GM19463 (cell line): Measurements from ENCODE around the gene C2.

ENCODE experiments used
- ATAC-seq: cut with Tn5 transposase; IDR thresholded peaks from one replicate; pipeline ENCODE4 v1.9.1; 2021; ENCODE audit warnings: mild to moderate bottlenecking, moderate library complexity; ENCODE audit not compliant: unreplicated experiment

Gene C2

GRCh38 chr6:31952890-31953289 lies 25.4 kb downstream of the C2 start:
- ATAC-seq = no peak

GRCh38 chr6:31954511-31954910 lies 27.0 kb downstream of the C2 start:
- no peak for ATAC-seq

GRCh38 chr6:31956796-31957195 lies 29.3 kb downstream of the C2 start:
- ATAC-seq = no peak

GRCh38 chr6:31958412-31958740 lies 30.9 kb downstream of the C2 start:
- no peak for ATAC-seq

GRCh38 chr6:31958741-31959739 lies 31.5 kb downstream of the C2 start, which contains the start of the genes NELFE and SKIC2:
TSS of gene NELFE (minus strand) at chr6:31958971. CDS start at chr6:31958446, 525 bp downstream.
TSS of gene SKIC2 (plus strand) at chr6:31959175. CDS start at chr6:31959193, 18 bp downstream.
- ATAC-seq = peak; percentile 99

GRCh38 chr6:31961616-31962015 lies 34.1 kb downstream of the C2 start:
- ATAC-seq = no peak

GRCh38 chr6:31963921-31964320 lies 36.4 kb downstream of the C2 start:
- no peak for ATAC-seq

GRCh38 chr6:31965700-31966099 lies 38.2 kb downstream of the C2 start:
- no peak for ATAC-seq

GRCh38 chr6:31966506-31966905 lies 39.0 kb downstream of the C2 start:
- no peak for ATAC-seq

GRCh38 chr6:31966997-31967925 lies 39.7 kb downstream of the C2 start:
- no peak for ATAC-seq

GRCh38 chr6:31967926-31968320 lies 40.4 kb downstream of the C2 start:
- no peak for ATAC-seq

- ATAC-seq = no peak
Observed at GRCh38 chr6:31968326-31968725, 40.8 kb downstream of the C2 start.

- no peak for ATAC-seq
Observed at GRCh38 chr6:31968791-31969711, 41.5 kb downstream of the C2 start.

- no peak for ATAC-seq
Observed at GRCh38 chr6:31969712-31970603, 42.4 kb downstream of the C2 start.

- no peak for ATAC-seq
Observed at GRCh38 chr6:31970604-31971271, 43.2 kb downstream of the C2 start.

- no peak for ATAC-seq
Observed at GRCh38 chr6:31971279-31971992, 43.9 kb downstream of the C2 start.

- peak; percentile 95 for ATAC-seq
Observed at GRCh38 chr6:31971993-31972708, 44.6 kb downstream of the C2 start, which contains the start of gene DXO. TSS of gene DXO (minus strand) at chr6:31972138. CDS start at chr6:31971675, 463 bp downstream.
